GM19023 (cell line): ENCODE results near the gene CALN1.
"Not testable (repeated sequence)": the region's sequence is repeated elsewhere in the genome, so short reads cannot be mapped to it uniquely, and the experiment has no call there.

Experiments used
- ATAC-seq: cut with Tn5 transposase; IDR thresholded peaks from one replicate; pipeline ENCODE4 v1.9.1; 2021; ENCODE audit warnings: mild to moderate bottlenecking, moderate library complexity; ENCODE audit not compliant: unreplicated experiment

CALN1 gene

GRCh38 chr7:71828361-71828760 lies 583.8 kb downstream of the CALN1 start:
- no peak for ATAC-seq

DNA sequence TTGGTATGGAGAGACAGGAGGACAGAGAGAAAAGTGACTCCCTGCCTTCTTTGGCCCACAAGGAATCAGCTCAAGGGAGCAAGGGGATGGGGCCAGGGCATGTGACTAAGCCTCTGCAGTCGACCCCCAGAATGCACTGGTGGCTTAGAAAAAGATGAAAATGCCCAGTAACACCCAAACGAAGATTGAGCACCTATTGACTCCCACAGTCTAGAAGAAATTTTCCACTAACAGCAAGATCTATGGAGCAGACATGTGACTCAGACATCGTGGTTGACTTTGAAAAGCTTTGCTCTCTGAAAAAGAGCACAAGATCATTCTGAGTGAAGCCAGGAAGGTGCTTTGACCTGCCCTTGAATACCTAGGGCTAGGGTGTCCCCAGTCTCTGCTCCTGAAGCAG lies 586.0 kb downstream of the CALN1 start:
- ATAC-seq: no peak

- no peak for ATAC-seq
Observed at GRCh38 chr7:71824006-71824760, 588.0 kb downstream of the CALN1 start.

DNA sequence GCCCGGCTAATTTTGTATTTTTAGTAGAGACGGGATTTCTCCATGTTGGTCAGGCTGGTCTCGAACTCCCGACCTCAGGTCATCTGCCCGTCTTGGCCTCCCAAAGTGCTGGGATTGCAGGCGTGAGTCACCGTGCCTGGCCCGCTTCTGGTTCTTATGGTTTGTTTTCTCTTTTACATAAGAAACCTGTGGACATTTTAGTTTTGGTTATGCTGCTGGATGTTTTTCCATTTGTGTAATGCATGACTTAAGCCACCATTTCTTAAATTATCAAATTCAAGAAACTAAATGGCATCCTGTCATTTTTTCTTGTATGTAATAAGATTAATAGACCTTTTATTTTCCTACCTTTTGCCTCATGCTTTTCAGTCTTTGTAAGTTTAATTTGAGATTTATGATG lies 589.7 kb downstream of the CALN1 start:
- not testable (repeated sequence) for ATAC-seq

- ATAC-seq: no peak
Observed at GRCh38 chr7:71817916-71818315, 594.2 kb downstream of the CALN1 start.

DNA sequence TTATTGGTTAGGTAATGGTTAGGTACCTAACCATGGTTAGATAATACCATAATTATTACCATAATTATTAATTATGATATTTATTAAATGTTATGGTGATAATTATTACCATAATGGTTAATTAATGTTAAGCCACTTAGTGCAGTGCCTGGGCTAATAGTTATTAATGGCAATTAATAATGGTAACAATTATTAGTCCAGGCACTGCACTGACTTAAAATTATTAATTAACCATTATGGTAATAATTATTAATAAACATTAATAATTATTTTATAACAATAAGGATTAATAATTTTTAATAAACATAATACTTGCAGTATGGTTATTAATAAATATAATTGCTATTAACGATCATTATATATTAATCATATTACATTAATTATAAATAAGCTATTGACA lies 604.0 kb downstream of the CALN1 start:
- no peak for ATAC-seq

- no peak for ATAC-seq
Observed at GRCh38 chr7:71804256-71804655, 607.9 kb downstream of the CALN1 start.

DNA sequence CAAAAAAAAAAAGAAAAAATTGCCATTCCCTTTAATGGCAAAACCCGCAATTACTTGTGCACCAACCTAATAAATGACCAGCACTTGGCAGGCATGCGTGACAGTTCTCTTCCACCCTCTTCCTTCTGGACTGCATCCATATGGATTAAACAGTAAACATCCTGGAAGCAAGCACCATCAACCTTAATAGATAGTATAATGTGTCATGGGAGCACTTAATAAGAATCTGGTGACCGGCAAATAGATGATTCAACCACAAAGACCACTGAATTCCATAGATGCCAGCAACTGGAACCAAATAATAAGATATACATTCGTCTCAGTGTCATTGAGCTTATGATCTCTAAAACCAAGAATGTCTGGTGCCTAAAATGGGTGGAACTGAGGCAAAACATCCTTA lies 610.2 kb downstream of the CALN1 start:
- ATAC-seq: no peak

GRCh38 chr7:71800321-71800720 lies 611.8 kb downstream of the CALN1 start:
- ATAC-seq: no peak

- no peak for ATAC-seq
Observed at GRCh38 chr7:71795410-71795809, 616.7 kb downstream of the CALN1 start.

- no peak for ATAC-seq
Observed at GRCh38 chr7:71793251-71793650, 618.9 kb downstream of the CALN1 start.

DNA sequence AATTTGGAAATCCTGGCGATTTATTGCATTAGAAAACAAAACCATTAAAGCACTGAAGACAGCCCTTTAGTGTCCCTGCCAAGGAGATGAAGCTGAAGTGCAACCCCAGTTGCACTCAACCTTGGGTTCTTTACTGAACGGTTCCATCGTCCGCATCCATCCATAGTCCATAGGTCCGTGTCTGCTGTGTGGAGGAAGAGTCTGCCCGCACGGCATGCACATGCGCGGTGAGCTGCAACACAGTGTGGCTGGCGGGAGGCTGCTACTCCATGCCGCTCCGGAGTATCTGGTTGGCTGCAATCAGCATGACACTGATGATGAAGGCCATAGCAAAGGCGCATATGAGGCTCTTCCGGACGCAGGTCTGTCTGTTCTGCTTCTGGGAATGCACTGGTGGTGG lies 624.6 kb downstream of the CALN1 start:
- no peak for ATAC-seq

DNA sequence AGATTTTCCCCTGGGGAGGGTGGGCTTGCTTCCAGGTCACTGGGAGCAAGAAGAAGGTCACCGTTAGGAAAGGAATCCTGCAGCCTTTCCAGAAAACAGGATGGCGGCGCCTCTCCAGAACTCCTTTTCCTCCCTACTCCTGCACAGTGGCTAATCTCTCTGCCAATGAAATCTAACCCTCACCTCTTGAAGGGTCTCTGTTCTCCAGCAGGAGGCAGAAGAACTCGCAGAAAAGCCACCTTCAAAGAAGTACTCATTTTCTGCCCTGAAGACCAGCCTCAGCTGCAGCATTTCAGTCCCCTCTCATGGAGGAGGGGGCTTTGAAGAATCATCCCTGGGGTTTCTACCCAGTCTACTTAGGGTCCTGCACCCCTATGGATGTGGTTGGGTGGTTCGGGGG lies 626.9 kb downstream of the CALN1 start:
- ATAC-seq: no peak

- ATAC-seq: no peak
Observed at GRCh38 chr7:71784781-71785180, 627.4 kb downstream of the CALN1 start.

GRCh38 chr7:71784180-71784579 lies 628.0 kb downstream of the CALN1 start:
- no peak for ATAC-seq

DNA sequence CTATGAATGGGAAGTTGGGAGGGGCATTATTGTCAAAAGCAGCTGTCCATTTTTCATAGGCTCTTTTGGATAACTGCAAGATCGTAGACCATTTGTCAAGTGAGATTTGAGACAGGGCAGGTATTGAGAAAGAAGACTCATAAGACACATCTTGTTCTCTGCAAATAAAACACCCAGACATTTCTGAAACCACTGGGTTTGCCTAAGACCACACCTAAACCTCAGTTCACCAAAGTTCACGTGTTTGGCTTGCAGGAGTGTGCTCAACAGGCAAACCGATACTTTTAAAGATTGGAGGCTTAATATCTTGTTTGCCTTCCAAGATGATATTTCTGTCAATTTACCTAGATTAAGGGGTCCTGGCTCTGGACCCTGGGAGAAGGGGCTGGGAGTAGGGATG lies 628.4 kb downstream of the CALN1 start:
- ATAC-seq: no peak

GRCh38 chr7:71782051-71782450 lies 630.1 kb downstream of the CALN1 start:
- no peak for ATAC-seq

GRCh38 chr7:71780282-71780681 lies 631.9 kb downstream of the CALN1 start:
- ATAC-seq: no peak

GRCh38 chr7:71777278-71777677 lies 634.9 kb downstream of the CALN1 start:
- no peak for ATAC-seq

DNA sequence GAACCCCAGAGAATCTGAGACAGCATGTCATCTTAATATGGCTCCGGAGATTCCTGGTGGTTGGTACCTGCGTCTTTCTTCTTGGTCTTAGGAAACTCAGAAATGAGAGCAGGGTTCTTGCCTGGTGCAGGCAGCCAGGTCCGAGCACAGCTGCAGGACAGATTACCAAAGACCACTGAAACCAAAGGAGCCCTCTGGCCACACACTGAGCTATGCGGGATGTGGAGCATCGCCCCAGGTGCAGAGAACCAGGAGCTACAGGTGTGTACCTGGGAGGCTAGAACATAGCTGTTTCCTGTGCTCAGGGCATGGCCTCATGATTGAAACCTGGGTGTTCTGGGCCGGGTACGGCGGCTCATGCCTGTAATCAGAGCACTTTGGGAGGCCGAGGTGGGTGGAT lies 635.4 kb downstream of the CALN1 start:
- no peak for ATAC-seq

GRCh38 chr7:71775648-71776047 lies 636.5 kb downstream of the CALN1 start:
- no peak for ATAC-seq

DNA sequence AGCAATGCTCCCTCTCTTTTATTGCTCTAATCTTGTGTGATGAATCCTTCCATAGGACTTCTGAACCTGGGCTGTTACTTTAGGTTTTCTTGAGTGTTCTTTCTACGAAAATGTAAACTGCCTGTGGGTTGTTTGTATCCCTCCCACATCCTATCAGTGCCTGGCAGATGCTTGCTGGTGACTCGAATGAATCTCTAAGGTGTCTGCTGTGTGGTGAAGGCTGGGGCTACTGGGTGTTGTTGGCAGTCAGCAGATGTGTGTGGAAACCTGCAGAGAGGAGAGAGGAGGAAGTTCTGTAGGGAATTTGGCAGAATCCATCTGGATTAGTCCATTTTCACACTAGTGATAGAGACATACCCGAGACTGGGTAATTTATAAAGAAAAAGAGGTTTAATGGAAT lies 639.4 kb downstream of the CALN1 start:
- ATAC-seq: no peak

DNA sequence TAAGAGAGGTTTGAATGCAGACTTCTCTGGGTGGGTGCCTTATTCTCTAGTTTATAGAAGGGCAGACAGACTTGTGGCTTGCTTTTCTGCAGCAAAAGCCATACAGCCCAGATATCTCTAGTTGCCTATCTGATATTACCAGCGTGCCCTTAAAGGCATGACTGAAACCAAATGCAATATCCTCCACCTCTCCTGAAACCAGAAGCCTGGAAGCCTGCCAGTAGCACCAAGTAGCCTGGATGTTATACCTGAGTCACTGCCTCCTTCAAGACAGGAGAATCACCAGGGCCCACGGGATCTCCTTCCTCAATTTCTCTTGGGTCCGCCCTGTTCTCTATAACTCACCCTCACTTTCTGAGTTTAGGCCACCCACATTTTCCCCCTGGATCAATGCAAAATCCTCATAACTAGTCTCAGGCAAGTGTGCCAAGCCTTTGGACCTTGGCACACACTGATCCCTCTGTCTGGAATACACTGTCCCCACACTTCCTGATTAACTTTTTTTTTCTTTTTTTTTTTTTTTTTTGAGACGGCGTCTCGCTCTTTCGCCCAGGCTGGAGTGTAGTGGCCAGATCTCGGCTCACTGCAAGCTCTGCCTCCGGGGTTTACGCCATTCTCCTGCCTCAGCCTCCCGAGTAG lies 641.8 kb downstream of the CALN1 start:
- ATAC-seq: no peak
